ENCODE results near the gene SSRP1. TPM values are rescaled to one million over a fixed set of nuclear protein-coding genes. Genes with fewer than 3 reads are reported as not detected.
A peak's percentile ranks its signal among the peaks of the same experiment; 100 is the strongest.

SSRP1 gene
- total RNA-seq, 1 experiment from 2014 or later: 399 TPM

GRCh38 chr11:57378186-57378585, 42.5 kb upstream of the SSRP1 start:
- no TSS peak for BruUV-seq (replicated peaks)
- peaks cover 32% of the 10 kb centered on the region for H3K27me3 ChIP-seq (replicated peaks; ENCODE audit: insufficient read depth, low read depth, low read length, poor library complexity)
- DNase-seq (ENCODE audit: low spot score): no peak
- no peak for TF ChIP-seq CTCF (conservative IDR thresholded peaks at IDR 0.05; ENCODE audit: low read depth, low read length)
- no peak for TF ChIP-seq EZH2 (IDR thresholded peaks at IDR 0.05; ENCODE audit: borderline replicate concordance, low read depth, low read length, poor library complexity, severe bottlenecking)
- intact Hi-C loops (cut with micrococcal nuclease; ENCODE audit: unreplicated experiment): no loop called here
- H3K4me3 ChIP-seq (ENCODE audit: low read depth, low read length, poor library complexity, severe bottlenecking): no peak overlapping the region
- CTCF ChIA-PET: no interaction called here
- H3K36me3 ChIP-seq (ENCODE audit: insufficient read depth, low read length, poor library complexity, severe bottlenecking): no peaks in the 10 kb centered on the region
- H3K27ac ChIP-seq (ENCODE audit: low read depth, low read length, poor library complexity, severe bottlenecking): no peak overlapping the region
- POLR2A ChIA-PET (ENCODE audit: low non-redundant PET): no interaction called here
- H3K9me3 ChIP-seq (ENCODE audit: low read depth, low read length, poor library complexity, severe bottlenecking): no peaks in the 10 kb centered on the region
- no peaks in the 10 kb centered on the region for H3K4me1 ChIP-seq (ENCODE audit: insufficient read depth, low read length, poor library complexity, severe bottlenecking)

- POLR2A ChIA-PET (ENCODE audit: low non-redundant PET): no interaction called here
- no TSS peak for BruUV-seq (replicated peaks)
Observed at GRCh38 chr11:57377107-57377506, 41.4 kb upstream of the SSRP1 start.

GRCh38 chr11:57376095-57377090, 40.7 kb upstream of the SSRP1 start:
- POLR2A ChIA-PET (ENCODE audit: low non-redundant PET): interaction anchor here (0.5 kb wide), 1 partner anchor 21 kb away, joined by 7 read pairs; no protein-coding TSS in a partner anchor
- no TSS peak for BruUV-seq (replicated peaks)
- no peak overlapping the region for H3K4me3 ChIP-seq (ENCODE audit: low read depth, low read length, poor library complexity, severe bottlenecking)
- peak; percentile 14 for DNase-seq (ENCODE audit: low spot score)
- no peaks in the 10 kb centered on the region for H3K36me3 ChIP-seq (ENCODE audit: insufficient read depth, low read length, poor library complexity, severe bottlenecking)
- TF ChIP-seq EZH2 (IDR thresholded peaks at IDR 0.05; ENCODE audit: borderline replicate concordance, low read depth, low read length, poor library complexity, severe bottlenecking) (no peak), CTCF (conservative IDR thresholded peaks at IDR 0.05; ENCODE audit: low read depth, low read length) (no peak)
- no peaks in the 10 kb centered on the region for H3K4me1 ChIP-seq (ENCODE audit: insufficient read depth, low read length, poor library complexity, severe bottlenecking)
- CTCF ChIA-PET: no interaction called here
- no peaks in the 10 kb centered on the region for H3K9me3 ChIP-seq (ENCODE audit: low read depth, low read length, poor library complexity, severe bottlenecking)
- peaks cover 32% of the 10 kb centered on the region for H3K27me3 ChIP-seq (replicated peaks; ENCODE audit: insufficient read depth, low read depth, low read length, poor library complexity)
- no peak overlapping the region for H3K27ac ChIP-seq (ENCODE audit: low read depth, low read length, poor library complexity, severe bottlenecking)
- intact Hi-C loops (cut with micrococcal nuclease; ENCODE audit: unreplicated experiment): no loop called here

More at GRCh38 chr11:57377107-57377506, 41.4 kb upstream of the SSRP1 start:
- H3K27ac ChIP-seq (ENCODE audit: low read depth, low read length, poor library complexity, severe bottlenecking): no peak overlapping the region
- TF ChIP-seq CTCF (conservative IDR thresholded peaks at IDR 0.05; ENCODE audit: low read depth, low read length) (no peak), EZH2 (IDR thresholded peaks at IDR 0.05; ENCODE audit: borderline replicate concordance, low read depth, low read length, poor library complexity, severe bottlenecking) (no peak)
- intact Hi-C loops (cut with micrococcal nuclease; ENCODE audit: unreplicated experiment): no loop called here
- no peaks in the 10 kb centered on the region for H3K9me3 ChIP-seq (ENCODE audit: low read depth, low read length, poor library complexity, severe bottlenecking)
- no peaks in the 10 kb centered on the region for H3K36me3 ChIP-seq (ENCODE audit: insufficient read depth, low read length, poor library complexity, severe bottlenecking)
- no peaks in the 10 kb centered on the region for H3K4me1 ChIP-seq (ENCODE audit: insufficient read depth, low read length, poor library complexity, severe bottlenecking)
- CTCF ChIA-PET: no interaction called here
- no peak for DNase-seq (ENCODE audit: low spot score)
- H3K4me3 ChIP-seq (ENCODE audit: low read depth, low read length, poor library complexity, severe bottlenecking): no peak overlapping the region
- peaks cover 32% of the 10 kb centered on the region for H3K27me3 ChIP-seq (replicated peaks; ENCODE audit: insufficient read depth, low read depth, low read length, poor library complexity)

All from A673 (cell line).